GM12878 (cell line): ENCODE results near the gene FBRSL1. TPM values are rescaled to one million over a fixed set of nuclear protein-coding genes. Genes with fewer than 3 reads are reported as not detected.

Source experiments
- ATAC-seq: fragments of 200-7000 bp; cut with Tn5 transposase; 3 replicates; pipeline ENCODE4 v1.9.1; 2020; ENCODE audit warnings: mild to moderate bottlenecking, moderate library complexity
- BruUV-seq: library from RNA; stranded (reverse); fragments of 400-500 nt; replicated peaks from 2 replicates; lab custom pipeline; 2021; lab: Mats Ljungman, UMichigan
- CTCF ChIA-PET: fragments of 300-600 bp; sonication (Branson Sonifier 250); formaldehyde crosslinking; extraction: SDS; loops from one replicate; lab custom pipeline; 2021; ENCODE audit warnings: inconsistent platforms; lab: Yijun Ruan, JAX
- POLR2A ChIA-PET: fragments of 350-600 bp; formaldehyde crosslinking; extraction: SDS; loops from one replicate; lab custom pipeline; 2021; ENCODE audit warnings: inconsistent platforms; lab: Charles Lee
- RAD21 ChIA-PET: fragments of 300-600 bp; sonication (Branson Sonifier 250); formaldehyde crosslinking; loops from one replicate; lab custom pipeline; 2023; ENCODE audit warnings: antibody characterized with exemption; ENCODE audit not compliant: unreplicated experiment; lab: Charles Lee
- SMC1A ChIA-PET: fragments of 300-600 bp; sonication (Branson Sonifier 250); formaldehyde crosslinking; loops from one replicate; lab custom pipeline; 2023; ENCODE audit not compliant: unreplicated experiment, uncharacterized antibody; lab: Charles Lee
- DNase-seq: peaks from one replicate; pipeline ENCODE4 v3.0.0-alpha.2; 2011; ENCODE audit warnings: low read depth, low spot score
- FAIRE-seq: peaks from 3 replicates; lab custom pipeline; 2011; peaks lifted over from hg19 to GRCh38; lab: Jason Lieb, UNC
- H2AFZ ChIP-seq: 2 replicates; pipeline ENCODE4 v1.6.0; 2011; ENCODE audit warnings: low read depth, low read length, control low read depth; ENCODE audit not compliant: control insufficient read depth
- H3K27ac ChIP-seq: 2 replicates; pipeline ENCODE4 v1.5.1; 2011; ENCODE audit warnings: control low read depth; ENCODE audit not compliant: control insufficient read depth, insufficient read depth
- H3K27me3 ChIP-seq, 2 experiments: replicated peaks in 1 of 2; 2 replicates each; pipeline versions ENCODE4 v1.6.0 to v1.6.1; 2011; ENCODE audit warnings: low read length in 1 of 2; ENCODE audit not compliant: control insufficient read depth in 2 of 2, insufficient read depth in 2 of 2
- H3K36me3 ChIP-seq, 2 experiments: 2 replicates each; pipeline ENCODE4 v1.5.1; 2011; ENCODE audit warnings: low read length in 1 of 2; ENCODE audit not compliant: control insufficient read depth in 2 of 2, insufficient read depth in 2 of 2
- H3K4me1 ChIP-seq: 2 replicates; pipeline ENCODE4 v1.6.1; 2011; ENCODE audit warnings: mild to moderate bottlenecking, low read length, moderate library complexity, mixed read lengths; ENCODE audit not compliant: control insufficient read depth, insufficient read depth
- H3K4me2 ChIP-seq: 2 replicates; pipeline ENCODE4 v1.6.0; 2011; ENCODE audit warnings: control low read depth; ENCODE audit not compliant: control insufficient read depth, insufficient read depth
- H3K4me3 ChIP-seq: fragments of 200-600 bp; sonication (generic); 2 replicates; pipeline ENCODE4 v1.5.1; 2016
- H3K79me2 ChIP-seq: 2 replicates; pipeline ENCODE4 v1.6.0; 2011; ENCODE audit warnings: low read length; ENCODE audit not compliant: control insufficient read depth, insufficient read depth
- H3K9ac ChIP-seq: 2 replicates; pipeline ENCODE4 v1.8.0; 2011; ENCODE audit warnings: low read length, control low read depth, mixed read lengths; ENCODE audit not compliant: control insufficient read depth, insufficient read depth
- H3K9me3 ChIP-seq: replicated peaks from 3 replicates; pipeline ENCODE4 v1.5.1; 2011; ENCODE audit warnings: mild to moderate bottlenecking, low read length; ENCODE audit not compliant: control insufficient read depth, insufficient read depth
- H4K20me1 ChIP-seq: 2 replicates; pipeline ENCODE4 v1.6.0; 2011; ENCODE audit not compliant: control insufficient read depth, insufficient read depth
- BHLHE40 ChIP-seq, 2 experiments: fragments of 450-650 bp in 1 of 2; IDR thresholded peaks; 2 replicates each; pipeline ENCODE4 v1.6.1; 2011 to 2017; ENCODE audit warnings: low read depth in 2 of 2, borderline replicate concordance in 1 of 2, improper control_type of control experiment in 1 of 2, low read length in 1 of 2, mild to moderate bottlenecking in 1 of 2
- CBX3 ChIP-seq: fragments of 200-600 bp; sonication (generic); IDR thresholded peaks from 2 replicates; pipeline ENCODE4 v1.6.1; 2016; ENCODE audit warnings: low read depth, borderline replicate concordance
- CREB1 ChIP-seq: IDR thresholded peaks from 2 replicates; pipeline ENCODE4 v1.6.1; 2012; ENCODE audit warnings: low read depth, mild to moderate bottlenecking, inconsistent platforms
- EGR1 ChIP-seq, 2 experiments: IDR thresholded peaks; 1 replicate in 1 of 2; 2 replicates in 1 of 2; pipeline ENCODE4 v1.6.1; 2011 to 2012; ENCODE audit warnings: low read depth in 2 of 2, low read length in 2 of 2, borderline replicate concordance in 1 of 2, mild to moderate bottlenecking in 1 of 2, moderate library complexity in 1 of 2
- IRF4 ChIP-seq: IDR thresholded peaks from 2 replicates; pipeline ENCODE4 v1.6.1; 2011; ENCODE audit warnings: low read depth, low read length
- MTA3 ChIP-seq: IDR thresholded peaks from 2 replicates; pipeline ENCODE4 v1.6.1; 2012; ENCODE audit warnings: low read length, inconsistent platforms, borderline replicate concordance
- NKRF ChIP-seq: fragments of 450-650 bp; conservative IDR thresholded peaks from 2 replicates; pipeline ENCODE4 v1.6.1; 2017; ENCODE audit warnings: mild to moderate bottlenecking, moderate library complexity
- PML ChIP-seq: IDR thresholded peaks from 2 replicates; pipeline ENCODE4 v1.6.1; 2012; ENCODE audit warnings: low read length, inconsistent platforms
- POLR2A ChIP-seq: IDR thresholded peaks from 2 replicates; pipeline ENCODE4 v1.6.1; 2011; ENCODE audit warnings: low read depth, mild to moderate bottlenecking, low read length
- SREBF2 ChIP-seq: IDR thresholded peaks from 2 replicates; pipeline ENCODE4 v1.6.1; 2012; ENCODE audit warnings: mild to moderate bottlenecking, low read length
- TARDBP ChIP-seq: IDR thresholded peaks from 2 replicates; pipeline ENCODE4 v1.6.1; 2016; ENCODE audit warnings: borderline replicate concordance
- ZNF207 ChIP-seq: fragments of 450-650 bp; IDR thresholded peaks from 2 replicates; pipeline ENCODE4 v1.6.1; 2014; ENCODE audit warnings: antibody characterized with exemption, mild to moderate bottlenecking, borderline replicate concordance
- WGBS: methylation state at CpG from one replicate; pipeline ENCODE4 v1.1.6; 2016; ENCODE audit warnings: low lambda C conversion rate; ENCODE audit not compliant: insufficient replicate concordance, insufficient coverage; ENCODE audit errors: missing lambda C conversion rate; 5-methylcytosine and 5-hydroxymethylcytosine counted together
- in situ Hi-C: fragments of 300-500 bp; cut with MboI; formaldehyde crosslinking; loops from 9 replicates; pipeline ENCODE4 v1.14.3; 2018; ENCODE audit warnings: mixed read lengths
- intact Hi-C: fragments of 100-400 bp; cut with micrococcal nuclease; formaldehyde crosslinking; loops from one replicate; pipeline ENCODE4 v1.14.2; 2022; ENCODE audit not compliant: unreplicated experiment
- polyA plus RNA-seq, 11 experiments: library from polyadenylated mRNA; depleted of rRNA in 4 of 11; unstranded in 6 of 11; stranded (reverse) in 5 of 11; fragments of >200 nt; fragmentation: Nextera tagmentation in 4 of 11; fragmentation: Illumina TruSeq in 1 of 11; extraction: Ambion mirVana in 4 of 11; extraction: Trizol in 1 of 11; gene quantifications; 1 replicate in 1 of 11; 2 replicates in 10 of 11; pipeline versions ENCODE4 v1.2.1 to v1.2.3, GENCODE V29; 2011 to 2016; ENCODE audit warnings: inconsistent platforms in 2 of 11, missing spikeins in 2 of 11, low read depth in 1 of 11
- total RNA-seq, 4 experiments: library from RNA; depleted of rRNA in 3 of 4; stranded (reverse); fragments of >200 nt in 3 of 4; fragmentation: Illumina TruSeq in 1 of 4; extraction: Trizol in 1 of 4; gene quantifications; 2 replicates each; pipeline versions ENCODE4 v1.2.1 to v1.2.3, GENCODE V29; 2013 to 2021
- TF ChIP-seq, protein P1 (sequence below): fragments of 150-350 bp; IDR thresholded peaks from 2 replicates; pipeline ENCODE4 v1.6.1; 2014; ENCODE audit warnings: mild to moderate bottlenecking, low read depth, low read length
- TF ChIP-seq, protein P2 (sequence below): IDR thresholded peaks from 2 replicates; pipeline ENCODE4 v1.6.1; 2011; ENCODE audit warnings: low read depth, low read length, improper control_type of control experiment, borderline replicate concordance
- TF ChIP-seq, protein P3 (sequence below): IDR thresholded peaks from 2 replicates; pipeline ENCODE4 v1.6.1; 2012; ENCODE audit warnings: low read depth, low read length, improper control_type of control experiment

FBRSL1 gene
- total and polyA plus RNA-seq, 10 of the 15 experiments (the other 5 are each of a cell fraction or from before 2014, with no cell fraction given), result 0.19 to 55.1 (median 4.1) TPM

GRCh38 chr12:132555686-132556085 is 65.7 kb downstream of the FBRSL1 start:
- POLR2A ChIA-PET, result no interaction called here
- CTCF ChIA-PET, result no interaction called here
- H2AFZ ChIP-seq, result no peak overlapping the region

More at GRCh38 chr12:132555686-132556085, 65.7 kb downstream of the FBRSL1 start:
- DNase-seq (no peak), ATAC-seq (no peak), FAIRE-seq (no peak)
- H3K36me3 ChIP-seq, result no peaks in the 10 kb centered on the region
- WGBS, result 92% methylated on average over 13 of the region's 13 CpGs
- in situ Hi-C loops, result loop anchor here (5.0 kb wide), 1 partner anchor 138 kb away; no protein-coding TSS in a partner anchor
- no TSS peak for BruUV-seq
- no peaks in the 10 kb centered on the region for H3K9me3 ChIP-seq
- SMC1A ChIA-PET, result no interaction called here
- no peaks in the 10 kb centered on the region for H4K20me1 ChIP-seq
- peaks cover 2% of the 10 kb centered on the region; the same call in 1 of the 2 replicates for H3K4me1 ChIP-seq
- no peak overlapping the region for H3K4me2 ChIP-seq
- RAD21 ChIA-PET, result no interaction called here
- no peak overlapping the region for H3K4me3 ChIP-seq
- no peaks in the 10 kb centered on the region; a peak in 1 of 4 replicates for H3K27me3 ChIP-seq
- H3K9ac ChIP-seq, result no peak overlapping the region
- H3K27ac ChIP-seq, result no peak overlapping the region
- intact Hi-C loops, result no loop called here
- TF ChIP-seq ZNF207 (no peak), CREB1 (no peak), EGR1 (IDR thresholded peaks at IDR 0.05; ENCODE audit: borderline replicate concordance in 1 of 2, low read depth in 2 of 2, low read length in 2 of 2) (no peak), MTA3 (no peak), CBX3 (no peak), NKRF (no peak), POLR2A (no peak), PML (no peak), TARDBP (no peak), BHLHE40 (IDR thresholded peaks at IDR 0.05; ENCODE audit: borderline replicate concordance in 1 of 2, low read depth in 2 of 2, low read length in 1 of 2) (no peak), SREBF2 (no peak), IRF4 (no peak)
- TF ChIP-seq, protein P1, sequence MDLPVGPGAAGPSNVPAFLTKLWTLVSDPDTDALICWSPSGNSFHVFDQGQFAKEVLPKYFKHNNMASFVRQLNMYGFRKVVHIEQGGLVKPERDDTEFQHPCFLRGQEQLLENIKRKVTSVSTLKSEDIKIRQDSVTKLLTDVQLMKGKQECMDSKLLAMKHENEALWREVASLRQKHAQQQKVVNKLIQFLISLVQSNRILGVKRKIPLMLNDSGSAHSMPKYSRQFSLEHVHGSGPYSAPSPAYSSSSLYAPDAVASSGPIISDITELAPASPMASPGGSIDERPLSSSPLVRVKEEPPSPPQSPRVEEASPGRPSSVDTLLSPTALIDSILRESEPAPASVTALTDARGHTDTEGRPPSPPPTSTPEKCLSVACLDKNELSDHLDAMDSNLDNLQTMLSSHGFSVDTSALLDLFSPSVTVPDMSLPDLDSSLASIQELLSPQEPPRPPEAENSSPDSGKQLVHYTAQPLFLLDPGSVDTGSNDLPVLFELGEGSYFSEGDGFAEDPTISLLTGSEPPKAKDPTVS, result no peak
- TF ChIP-seq, protein P2, sequence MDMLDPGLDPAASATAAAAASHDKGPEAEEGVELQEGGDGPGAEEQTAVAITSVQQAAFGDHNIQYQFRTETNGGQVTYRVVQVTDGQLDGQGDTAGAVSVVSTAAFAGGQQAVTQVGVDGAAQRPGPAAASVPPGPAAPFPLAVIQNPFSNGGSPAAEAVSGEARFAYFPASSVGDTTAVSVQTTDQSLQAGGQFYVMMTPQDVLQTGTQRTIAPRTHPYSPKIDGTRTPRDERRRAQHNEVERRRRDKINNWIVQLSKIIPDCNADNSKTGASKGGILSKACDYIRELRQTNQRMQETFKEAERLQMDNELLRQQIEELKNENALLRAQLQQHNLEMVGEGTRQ, result no peak
- TF ChIP-seq, protein P3, sequence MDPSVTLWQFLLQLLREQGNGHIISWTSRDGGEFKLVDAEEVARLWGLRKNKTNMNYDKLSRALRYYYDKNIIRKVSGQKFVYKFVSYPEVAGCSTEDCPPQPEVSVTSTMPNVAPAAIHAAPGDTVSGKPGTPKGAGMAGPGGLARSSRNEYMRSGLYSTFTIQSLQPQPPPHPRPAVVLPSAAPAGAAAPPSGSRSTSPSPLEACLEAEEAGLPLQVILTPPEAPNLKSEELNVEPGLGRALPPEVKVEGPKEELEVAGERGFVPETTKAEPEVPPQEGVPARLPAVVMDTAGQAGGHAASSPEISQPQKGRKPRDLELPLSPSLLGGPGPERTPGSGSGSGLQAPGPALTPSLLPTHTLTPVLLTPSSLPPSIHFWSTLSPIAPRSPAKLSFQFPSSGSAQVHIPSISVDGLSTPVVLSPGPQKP, result no peak
- no peaks in the 10 kb centered on the region for H3K79me2 ChIP-seq
